C4-2B (cell line): ENCODE data around the gene TAMM41.
"Not testable (repeated sequence)": the region's sequence is repeated elsewhere in the genome, so short reads cannot be mapped to it uniquely, and the experiment has no call there.

ENCODE experiments used
- ZFX ChIP-seq: fragments of 450-650 bp; IDR thresholded peaks from 2 replicates; pipeline ENCODE4 v1.6.1; 2017
- TF ChIP-seq, protein P1 (sequence below): fragments of 450-650 bp; conservative IDR thresholded peaks from 2 replicates; pipeline ENCODE4 v1.5.1; 2017; ENCODE audit warnings: mild to moderate bottlenecking

DNA sequence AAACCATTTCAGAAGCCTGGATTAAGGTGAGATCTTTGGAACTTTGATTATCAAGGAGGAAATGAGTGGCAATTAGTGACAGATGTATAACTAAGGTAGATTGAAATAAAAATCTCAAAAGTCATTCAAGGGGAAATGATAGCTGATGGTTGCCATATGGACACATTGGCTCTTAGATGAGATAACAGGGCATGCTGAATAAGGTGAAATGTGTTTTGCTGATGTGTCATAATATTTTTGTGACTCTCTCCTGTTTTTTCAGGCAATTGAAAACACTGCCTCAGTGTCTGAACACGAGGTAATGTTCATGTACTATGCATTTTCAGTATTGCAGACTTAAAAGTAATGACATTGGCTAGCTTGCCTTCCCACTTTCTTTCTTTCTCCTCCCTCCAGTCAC is 13.5 kb upstream of the TAMM41 start:
- TF ChIP-seq, protein P1, sequence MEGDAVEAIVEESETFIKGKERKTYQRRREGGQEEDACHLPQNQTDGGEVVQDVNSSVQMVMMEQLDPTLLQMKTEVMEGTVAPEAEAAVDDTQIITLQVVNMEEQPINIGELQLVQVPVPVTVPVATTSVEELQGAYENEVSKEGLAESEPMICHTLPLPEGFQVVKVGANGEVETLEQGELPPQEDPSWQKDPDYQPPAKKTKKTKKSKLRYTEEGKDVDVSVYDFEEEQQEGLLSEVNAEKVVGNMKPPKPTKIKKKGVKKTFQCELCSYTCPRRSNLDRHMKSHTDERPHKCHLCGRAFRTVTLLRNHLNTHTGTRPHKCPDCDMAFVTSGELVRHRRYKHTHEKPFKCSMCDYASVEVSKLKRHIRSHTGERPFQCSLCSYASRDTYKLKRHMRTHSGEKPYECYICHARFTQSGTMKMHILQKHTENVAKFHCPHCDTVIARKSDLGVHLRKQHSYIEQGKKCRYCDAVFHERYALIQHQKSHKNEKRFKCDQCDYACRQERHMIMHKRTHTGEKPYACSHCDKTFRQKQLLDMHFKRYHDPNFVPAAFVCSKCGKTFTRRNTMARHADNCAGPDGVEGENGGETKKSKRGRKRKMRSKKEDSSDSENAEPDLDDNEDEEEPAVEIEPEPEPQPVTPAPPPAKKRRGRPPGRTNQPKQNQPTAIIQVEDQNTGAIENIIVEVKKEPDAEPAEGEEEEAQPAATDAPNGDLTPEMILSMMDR: not testable (repeated sequence)
- not testable (repeated sequence) for TF ChIP-seq ZFX
